Spinal cord (tissue), 10 donors: ENCODE measurements around the gene BTBD16. TPM values are rescaled to one million over a fixed set of nuclear protein-coding genes. Genes with fewer than 3 reads are reported as not detected.
A peak's percentile ranks its signal among the peaks of the same experiment; 100 is the strongest.

ENCODE experiments used
- DNase-seq, 6 donors: peaks; one replicate each; pipeline versions ENCODE4 v3.0.0 to v3.0.0-alpha.2; 2013 to 2015; ENCODE audit warnings: low spot score in 6 of 6, low read depth in 4 of 6
- H3K27ac ChIP-seq: one replicate; pipeline ENCODE4 v1.5.1; 2013; ENCODE audit warnings: low read depth, low read length, control low read depth
- H3K27me3 ChIP-seq: one replicate; pipeline ENCODE4 v1.6.1; 2013; ENCODE audit warnings: low read length; ENCODE audit not compliant: control insufficient read depth, insufficient read depth
- H3K36me3 ChIP-seq: one replicate; pipeline ENCODE4 v1.6.1; 2013; ENCODE audit warnings: low read length; ENCODE audit not compliant: control insufficient read depth, insufficient read depth
- H3K4me1 ChIP-seq: one replicate; pipeline ENCODE4 v1.6.1; 2013; ENCODE audit warnings: low read length; ENCODE audit not compliant: control insufficient read depth, insufficient read depth
- H3K4me3 ChIP-seq: one replicate; pipeline ENCODE4 v1.5.1; 2013; ENCODE audit warnings: low read depth, low read length, control low read depth
- H3K9me3 ChIP-seq: one replicate; pipeline ENCODE4 v1.6.1; 2013; ENCODE audit warnings: low read length; ENCODE audit not compliant: control insufficient read depth, insufficient read depth
- WGBS: methylation state at CpG from one replicate; pipeline ENCODE4 v1.1.5; 2013; ENCODE audit warnings: missing lambda C conversion rate; ENCODE audit not compliant: insufficient coverage; 5-methylcytosine and 5-hydroxymethylcytosine counted together
- polyA plus RNA-seq, 2 donors: library from polyadenylated mRNA; unstranded; fragments of 120-200 nt; gene quantifications; one replicate each; pipeline ENCODE4 v1.2.1, GENCODE V29; 2013; ENCODE audit not compliant: insufficient read length in 2 of 2
- total RNA-seq, 2 donors: library from RNA; depleted of rRNA in 1 of 2; stranded (reverse); fragments of 120-200 nt in 1 of 2; fragments of >200 nt in 1 of 2; gene quantifications; one replicate each; pipeline versions ENCODE4 v1.2.3 to v1.2.4, GENCODE V29; 2013 to 2014
- donor health status: healthy.

Gene BTBD16
- total and polyA plus RNA-seq, 4 donors = 0.59 to 2.5 (median 1.4) TPM

- H3K36me3 ChIP-seq = no peaks in the 10 kb centered on the region
- no peak overlapping the region for H3K4me3 ChIP-seq
- H3K27ac ChIP-seq = no peak overlapping the region
- no peak for DNase-seq
- 96% methylated on average over 10 of the region's 10 CpGs for WGBS
- peaks cover 3% of the 10 kb centered on the region for H3K4me1 ChIP-seq
- no peaks in the 10 kb centered on the region for H3K27me3 ChIP-seq
- H3K9me3 ChIP-seq = no peaks in the 10 kb centered on the region
Measured at GRCh38 chr10:122336332-122336731, 65.2 kb downstream of the BTBD16 start.

DNA sequence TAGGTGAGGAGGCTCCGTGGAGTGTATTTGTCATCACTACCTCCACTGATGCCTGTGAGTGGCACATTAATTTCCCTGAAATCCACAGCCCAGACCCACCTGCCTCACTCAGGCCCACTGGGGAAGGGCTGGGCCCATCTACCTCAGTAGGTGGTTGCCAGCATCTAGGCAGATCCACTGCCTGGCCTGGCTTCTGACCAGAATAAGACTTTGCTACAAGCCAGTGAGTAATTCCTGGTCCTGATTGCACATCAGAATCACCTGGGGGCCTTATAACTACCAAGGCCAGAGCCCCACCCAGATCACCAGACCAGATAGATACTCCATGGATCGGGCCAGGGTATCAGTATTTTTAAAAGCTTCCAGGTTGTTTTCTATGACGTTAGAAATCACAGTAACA lies 65.9 kb downstream of the BTBD16 start:
- H3K36me3 ChIP-seq = no peaks in the 10 kb centered on the region
- H3K27me3 ChIP-seq = no peaks in the 10 kb centered on the region
- no peaks in the 10 kb centered on the region for H3K4me1 ChIP-seq
- no peaks in the 10 kb centered on the region for H3K9me3 ChIP-seq
- DNase-seq = no peak
- H3K27ac ChIP-seq = no peak overlapping the region
- WGBS = 89% methylated on average over 2 of the region's 3 CpGs
- no peak overlapping the region for H3K4me3 ChIP-seq

- Histone ChIP-seq H3K27ac (no peak overlapping the region), H3K9me3 (no peaks in the 10 kb centered on the region), H3K4me1 (no peaks in the 10 kb centered on the region), H3K4me3 (no peak overlapping the region), H3K27me3 (no peaks in the 10 kb centered on the region), H3K36me3 (no peaks in the 10 kb centered on the region)
- DNase-seq = no peak
- WGBS = 88% methylated on average over 6 of the region's 15 CpGs
Measured at GRCh38 chr10:122338609-122339441, 67.7 kb downstream of the BTBD16 start.

DNA sequence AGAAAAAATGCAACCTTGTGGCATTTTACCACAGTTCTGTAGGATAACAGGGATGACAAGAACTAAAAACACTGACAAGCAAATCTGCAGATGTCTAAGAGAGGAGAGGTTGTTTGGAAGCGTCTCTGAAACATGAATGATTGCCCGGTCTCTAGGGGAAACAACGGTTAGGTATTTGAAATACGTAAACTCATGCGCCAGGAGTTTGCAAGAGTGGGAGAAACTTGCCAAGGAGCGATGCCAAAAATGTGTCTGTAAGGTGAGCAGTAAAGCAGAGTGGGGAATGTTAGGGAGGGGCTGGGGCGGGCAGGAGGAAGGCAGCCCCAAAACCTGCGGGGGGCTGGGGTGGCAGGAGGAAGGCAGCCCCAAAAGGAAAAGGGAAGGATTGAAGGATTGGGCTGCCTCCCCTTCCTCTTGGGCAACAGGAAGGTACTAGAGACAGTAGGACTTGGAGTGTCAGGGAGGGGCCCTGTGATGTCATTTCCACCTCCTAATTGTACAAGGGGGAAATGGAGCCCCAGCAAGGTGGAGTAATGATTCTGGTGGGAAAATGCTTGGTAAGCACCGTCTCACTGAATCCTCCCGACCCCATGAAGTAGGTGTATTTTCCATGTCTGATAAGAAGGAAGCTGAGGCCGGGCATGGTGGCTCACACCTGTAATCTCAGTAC lies 70.2 kb downstream of the BTBD16 start:
- Histone ChIP-seq H3K4me3 (no peak overlapping the region), H3K36me3 (no peaks in the 10 kb centered on the region), H3K27ac (no peak overlapping the region), H3K27me3 (no peaks in the 10 kb centered on the region), H3K4me1 (peaks cover 11% of the 10 kb centered on the region), H3K9me3 (no peaks in the 10 kb centered on the region)
- 72% methylated on average over 10 of the region's 11 CpGs for WGBS
- DNase-seq = peak in 1 of 6 donors; percentile 20

DNA sequence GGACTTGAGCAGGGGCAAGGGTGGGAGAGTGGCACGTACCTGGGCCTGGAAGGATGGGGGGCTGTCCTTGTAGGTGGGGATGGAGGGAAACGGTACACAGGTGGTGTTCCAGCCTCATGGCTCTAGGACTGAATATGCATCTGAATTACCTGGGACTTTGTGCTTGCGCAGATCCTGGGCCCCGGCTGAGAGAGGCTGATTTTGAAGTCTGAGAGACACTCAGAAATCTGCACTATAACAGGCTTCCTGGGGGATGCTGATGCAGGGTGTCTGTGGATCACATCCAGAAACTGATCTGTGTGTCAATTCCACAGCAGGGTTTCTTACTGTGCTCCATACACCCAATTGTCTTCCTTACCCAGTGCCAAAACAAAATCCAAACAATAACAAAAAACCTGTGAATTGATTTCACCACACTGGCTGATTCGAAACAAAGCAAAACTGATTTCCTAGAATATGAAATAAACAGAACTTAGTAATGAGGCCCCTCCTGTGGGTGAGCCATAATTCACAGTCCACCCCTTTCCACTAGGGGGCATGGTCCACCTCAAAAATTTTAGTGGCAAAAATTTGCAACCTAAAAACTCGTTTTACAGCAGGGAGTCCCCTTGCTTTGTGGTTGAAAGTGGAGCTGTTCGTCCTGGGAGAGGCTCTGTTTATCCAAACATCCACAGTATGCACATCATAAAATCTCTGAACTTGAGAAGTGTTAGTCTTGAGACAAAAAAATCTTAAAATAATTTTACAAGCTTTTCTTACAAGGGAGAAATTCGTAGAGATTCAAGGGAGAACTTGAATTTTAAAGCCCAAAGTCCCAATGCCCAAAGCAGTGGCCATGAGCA lies 71.4 kb downstream of the BTBD16 start:
- H3K27me3 ChIP-seq = no peaks in the 10 kb centered on the region
- H3K27ac ChIP-seq = no peak overlapping the region
- DNase-seq = peak in 2 of 6 donors; percentile 26 to 59
- peaks cover 11% of the 10 kb centered on the region for H3K4me1 ChIP-seq
- H3K9me3 ChIP-seq = peaks cover 2% of the 10 kb centered on the region
- H3K4me3 ChIP-seq = no peak overlapping the region
- 77% methylated on average over 4 of the region's 8 CpGs for WGBS
- H3K36me3 ChIP-seq = no peaks in the 10 kb centered on the region

DNA sequence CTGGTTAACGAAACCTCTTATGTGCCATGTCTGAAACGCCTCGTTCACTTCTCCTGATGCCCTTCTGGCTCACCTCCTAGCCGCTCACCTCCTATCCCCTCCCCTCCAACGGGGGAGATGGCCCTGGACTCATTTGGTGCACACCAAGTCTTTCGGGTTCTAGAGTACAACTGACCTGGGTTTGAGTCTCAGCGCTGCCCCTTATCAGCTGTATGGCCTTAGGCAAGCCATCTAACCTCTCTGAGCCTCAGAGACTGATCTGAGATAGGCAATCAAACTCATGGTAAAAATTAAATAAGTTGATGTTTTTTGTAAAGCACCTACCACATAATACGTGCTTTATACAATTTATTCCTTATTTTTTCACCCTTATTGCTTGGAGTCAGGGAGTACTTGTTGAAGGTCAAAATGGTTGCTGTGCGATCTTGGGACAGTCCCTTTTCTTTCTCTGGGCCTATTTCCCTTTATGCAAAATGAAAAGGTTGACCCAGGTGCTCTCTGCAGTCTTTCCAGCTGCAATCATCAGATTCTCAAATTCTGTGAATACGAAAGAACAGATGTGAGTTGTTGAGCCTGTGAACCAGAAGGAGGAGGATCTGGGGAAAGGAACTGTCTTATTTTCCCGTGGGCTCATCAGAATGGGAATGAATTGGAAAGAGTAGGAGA lies 72.2 kb downstream of the BTBD16 start:
- no peak overlapping the region for H3K4me3 ChIP-seq
- H3K4me1 ChIP-seq = peaks cover 11% of the 10 kb centered on the region
- no peaks in the 10 kb centered on the region for H3K27me3 ChIP-seq
- peaks cover 2% of the 10 kb centered on the region for H3K9me3 ChIP-seq
- WGBS = 96% methylated on average over 10 of the region's 11 CpGs
- no peaks in the 10 kb centered on the region for H3K36me3 ChIP-seq
- no peak overlapping the region for H3K27ac ChIP-seq
- no peak for DNase-seq

DNA sequence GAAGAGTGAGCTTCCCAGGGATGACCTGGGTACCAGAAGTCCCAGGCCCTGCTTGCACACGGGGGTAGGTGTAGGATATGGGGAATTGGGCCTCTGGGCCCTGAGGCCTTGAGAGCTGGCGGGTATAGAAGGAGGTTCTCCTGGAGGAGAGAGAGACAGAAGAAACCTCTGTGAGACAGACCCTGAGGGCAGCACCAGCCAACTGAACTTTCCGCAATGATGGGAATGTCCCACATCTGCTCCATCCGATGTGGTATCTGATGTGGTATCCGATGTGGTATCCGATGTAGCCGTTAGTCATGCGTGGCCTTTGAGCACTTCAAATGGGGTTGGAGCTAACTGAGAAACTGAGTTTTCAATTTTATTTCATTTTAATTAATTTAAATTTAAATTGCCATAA lies 72.8 kb downstream of the BTBD16 start:
- Histone ChIP-seq H3K36me3 (no peaks in the 10 kb centered on the region), H3K4me3 (no peak overlapping the region), H3K27me3 (no peaks in the 10 kb centered on the region), H3K9me3 (peaks cover 2% of the 10 kb centered on the region), H3K27ac (no peak overlapping the region), H3K4me1 (peaks cover 11% of the 10 kb centered on the region)
- WGBS = 89% methylated on average over 3 of the region's 8 CpGs
- DNase-seq = no peak

DNA sequence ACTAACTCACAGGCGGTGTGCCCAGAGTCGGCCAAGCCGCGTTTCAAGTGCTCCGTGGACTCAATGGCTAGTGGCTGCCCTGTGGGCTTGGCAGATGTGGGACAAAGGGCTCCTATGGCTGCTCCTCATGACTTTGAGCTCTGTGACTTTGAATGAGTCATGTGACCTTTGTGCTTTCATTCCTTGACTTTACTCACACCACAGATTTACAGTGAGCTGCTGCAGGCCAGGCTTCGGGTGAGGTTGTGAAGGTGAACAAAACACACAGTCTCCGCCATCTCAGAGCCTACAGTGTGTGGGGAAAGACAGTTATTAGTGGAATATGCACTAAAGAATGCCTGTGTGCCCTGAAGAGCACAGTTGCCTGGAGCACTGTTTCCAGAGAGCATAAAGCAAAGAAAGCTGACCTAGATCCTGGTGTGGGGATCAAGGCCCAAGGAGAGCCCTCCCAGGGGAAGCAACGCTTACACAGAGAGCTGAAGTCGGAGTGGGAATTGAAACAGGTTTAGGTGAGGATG lies 73.7 kb downstream of the BTBD16 start:
- Histone ChIP-seq H3K27me3 (no peaks in the 10 kb centered on the region), H3K36me3 (no peaks in the 10 kb centered on the region), H3K27ac (no peak overlapping the region), H3K4me3 (no peak overlapping the region), H3K4me1 (peaks cover 11% of the 10 kb centered on the region), H3K9me3 (peaks cover 2% of the 10 kb centered on the region)
- DNase-seq = peak in 1 of 6 donors; percentile 30
- 80% methylated on average over 3 of the region's 9 CpGs for WGBS
